ENCODE data around the gene GPR135.

DNA sequence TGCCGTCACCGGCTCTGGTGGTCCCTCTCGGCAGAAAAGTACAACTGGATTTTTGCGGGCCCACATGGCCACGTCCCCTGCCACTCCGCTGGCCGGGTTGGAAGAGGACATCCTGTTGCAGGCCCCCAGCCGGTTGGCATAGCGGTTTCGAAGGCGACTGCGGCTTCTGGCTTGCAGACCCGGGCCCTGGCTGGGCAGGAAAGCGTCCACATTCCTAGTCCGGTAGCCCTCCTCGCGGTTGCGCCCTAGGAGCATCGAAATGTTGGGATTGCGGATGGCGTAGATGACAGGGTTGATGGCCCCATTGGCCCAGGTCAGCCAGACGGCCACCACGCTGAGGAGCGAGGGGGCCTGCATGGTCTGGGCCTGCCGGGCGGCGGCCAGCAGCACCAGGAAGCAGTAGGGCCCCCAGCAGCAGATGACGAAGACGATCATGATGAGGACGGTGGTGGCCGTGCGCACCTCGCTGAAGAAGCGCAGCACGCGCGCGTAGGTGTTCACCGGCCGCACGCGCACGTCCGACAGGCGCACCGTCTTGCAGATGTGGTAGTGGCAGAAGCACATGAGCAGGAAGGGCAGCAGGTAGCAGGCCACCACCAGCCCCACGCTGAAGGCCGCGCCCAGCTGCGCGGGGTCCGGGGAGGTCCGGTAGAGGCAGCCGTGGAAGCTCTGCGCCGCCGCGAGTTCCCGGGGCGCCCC is 1.2 kb downstream of the GPR135 start:
- TF ChIP-seq XBP1 (CRISPR knock-in tag; IDR thresholded peaks at IDR 0.05) (no peak), CREM (IDR thresholded peaks at IDR 0.05) (no peak), CREM (CRISPR knock-in tag; IDR thresholded peaks at IDR 0.05) (no peak), CHD2 (IDR thresholded peaks at IDR 0.05; ENCODE audit: low read depth, low read length) (no peak), TAF1 (CRISPR knock-in tag; IDR thresholded peaks at IDR 0.05) (no peak), CREB1 (IDR thresholded peaks at IDR 0.05) (no peak), CREB1 (CRISPR knock-in tag; IDR thresholded peaks at IDR 0.05) (no peak), ADNP (CRISPR knock-in tag; IDR thresholded peaks at IDR 0.05) (no peak), POLR2AphosphoS5 (IDR thresholded peaks at IDR 0.05; ENCODE audit: low read depth, low read length) (no peak)
- TF ChIP-seq, protein P1, sequence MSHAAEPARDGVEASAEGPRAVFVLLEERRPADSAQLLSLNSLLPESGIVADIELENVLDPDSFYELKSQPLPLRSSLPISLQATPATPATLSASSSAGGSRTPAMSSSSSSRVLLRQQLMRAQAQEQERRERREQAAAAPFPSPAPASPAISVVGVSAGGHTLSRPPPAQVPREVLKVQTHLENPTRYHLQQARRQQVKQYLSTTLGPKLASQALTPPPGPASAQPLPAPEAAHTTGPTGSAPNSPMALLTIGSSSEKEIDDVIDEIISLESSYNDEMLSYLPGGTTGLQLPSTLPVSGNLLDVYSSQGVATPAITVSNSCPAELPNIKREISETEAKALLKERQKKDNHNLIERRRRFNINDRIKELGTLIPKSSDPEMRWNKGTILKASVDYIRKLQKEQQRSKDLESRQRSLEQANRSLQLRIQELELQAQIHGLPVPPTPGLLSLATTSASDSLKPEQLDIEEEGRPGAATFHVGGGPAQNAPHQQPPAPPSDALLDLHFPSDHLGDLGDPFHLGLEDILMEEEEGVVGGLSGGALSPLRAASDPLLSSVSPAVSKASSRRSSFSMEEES (CRISPR knock-in tag; IDR thresholded peaks at IDR 0.05): no peak
- TF ChIP-seq, protein P2, sequence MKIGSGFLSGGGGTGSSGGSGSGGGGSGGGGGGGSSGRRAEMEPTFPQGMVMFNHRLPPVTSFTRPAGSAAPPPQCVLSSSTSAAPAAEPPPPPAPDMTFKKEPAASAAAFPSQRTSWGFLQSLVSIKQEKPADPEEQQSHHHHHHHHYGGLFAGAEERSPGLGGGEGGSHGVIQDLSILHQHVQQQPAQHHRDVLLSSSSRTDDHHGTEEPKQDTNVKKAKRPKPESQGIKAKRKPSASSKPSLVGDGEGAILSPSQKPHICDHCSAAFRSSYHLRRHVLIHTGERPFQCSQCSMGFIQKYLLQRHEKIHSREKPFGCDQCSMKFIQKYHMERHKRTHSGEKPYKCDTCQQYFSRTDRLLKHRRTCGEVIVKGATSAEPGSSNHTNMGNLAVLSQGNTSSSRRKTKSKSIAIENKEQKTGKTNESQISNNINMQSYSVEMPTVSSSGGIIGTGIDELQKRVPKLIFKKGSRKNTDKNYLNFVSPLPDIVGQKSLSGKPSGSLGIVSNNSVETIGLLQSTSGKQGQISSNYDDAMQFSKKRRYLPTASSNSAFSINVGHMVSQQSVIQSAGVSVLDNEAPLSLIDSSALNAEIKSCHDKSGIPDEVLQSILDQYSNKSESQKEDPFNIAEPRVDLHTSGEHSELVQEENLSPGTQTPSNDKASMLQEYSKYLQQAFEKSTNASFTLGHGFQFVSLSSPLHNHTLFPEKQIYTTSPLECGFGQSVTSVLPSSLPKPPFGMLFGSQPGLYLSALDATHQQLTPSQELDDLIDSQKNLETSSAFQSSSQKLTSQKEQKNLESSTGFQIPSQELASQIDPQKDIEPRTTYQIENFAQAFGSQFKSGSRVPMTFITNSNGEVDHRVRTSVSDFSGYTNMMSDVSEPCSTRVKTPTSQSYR (CRISPR knock-in tag; IDR thresholded peaks at IDR 0.05; ENCODE audit: borderline replicate concordance): no peak
- TF ChIP-seq, protein P3, sequence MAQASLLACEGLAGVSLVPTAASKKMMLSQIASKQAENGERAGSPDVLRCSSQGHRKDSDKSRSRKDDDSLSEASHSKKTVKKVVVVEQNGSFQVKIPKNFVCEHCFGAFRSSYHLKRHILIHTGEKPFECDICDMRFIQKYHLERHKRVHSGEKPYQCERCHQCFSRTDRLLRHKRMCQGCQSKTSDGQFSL (CRISPR knock-in tag; IDR thresholded peaks at IDR 0.05): no peak

Data from HepG2 (cell line).